Endothelial cell of umbilical vein (primary cell): Measurements from ENCODE around the gene WWC1.

Experiments
- EZH2 ChIP-seq: IDR thresholded peaks from 2 replicates; pipeline ENCODE4 v1.6.1; 2012; ENCODE audit warnings: borderline replicate concordance, low read depth, mild to moderate bottlenecking, moderate library complexity, low read length, inconsistent platforms; ENCODE audit not compliant: severe bottlenecking
- POLR2A ChIP-seq: IDR thresholded peaks from 2 replicates; pipeline ENCODE4 v1.6.1; 2012; ENCODE audit warnings: low read depth, mild to moderate bottlenecking, control low read depth, low read length
- TF ChIP-seq, protein P1 (sequence below), 2 donors: IDR thresholded peaks; 1 replicate in 1 of 2; 2 replicates in 1 of 2; pipeline ENCODE4 v1.5.1; 2011; ENCODE audit warnings: low read length in 2 of 2, mild to moderate bottlenecking in 2 of 2, moderate library complexity in 2 of 2, control low read depth in 1 of 2, inconsistent platforms in 1 of 2, low read depth in 1 of 2; ENCODE audit not compliant: insufficient read depth in 1 of 2; ENCODE audit errors: extremely low read depth in 1 of 2
- TF ChIP-seq, protein P2 (sequence below): IDR thresholded peaks from 2 replicates; pipeline ENCODE4 v1.6.1; 2011; ENCODE audit not compliant: insufficient read depth, insufficient read length

GRCh38 chr5:168317521-168318147 lies 26.2 kb downstream of the WWC1 start:
- TF ChIP-seq, protein P1, sequence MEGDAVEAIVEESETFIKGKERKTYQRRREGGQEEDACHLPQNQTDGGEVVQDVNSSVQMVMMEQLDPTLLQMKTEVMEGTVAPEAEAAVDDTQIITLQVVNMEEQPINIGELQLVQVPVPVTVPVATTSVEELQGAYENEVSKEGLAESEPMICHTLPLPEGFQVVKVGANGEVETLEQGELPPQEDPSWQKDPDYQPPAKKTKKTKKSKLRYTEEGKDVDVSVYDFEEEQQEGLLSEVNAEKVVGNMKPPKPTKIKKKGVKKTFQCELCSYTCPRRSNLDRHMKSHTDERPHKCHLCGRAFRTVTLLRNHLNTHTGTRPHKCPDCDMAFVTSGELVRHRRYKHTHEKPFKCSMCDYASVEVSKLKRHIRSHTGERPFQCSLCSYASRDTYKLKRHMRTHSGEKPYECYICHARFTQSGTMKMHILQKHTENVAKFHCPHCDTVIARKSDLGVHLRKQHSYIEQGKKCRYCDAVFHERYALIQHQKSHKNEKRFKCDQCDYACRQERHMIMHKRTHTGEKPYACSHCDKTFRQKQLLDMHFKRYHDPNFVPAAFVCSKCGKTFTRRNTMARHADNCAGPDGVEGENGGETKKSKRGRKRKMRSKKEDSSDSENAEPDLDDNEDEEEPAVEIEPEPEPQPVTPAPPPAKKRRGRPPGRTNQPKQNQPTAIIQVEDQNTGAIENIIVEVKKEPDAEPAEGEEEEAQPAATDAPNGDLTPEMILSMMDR (IDR thresholded peaks at IDR 0.05; ENCODE audit: extremely low read depth in 1 of 2, insufficient read depth in 1 of 2, low read depth in 1 of 2, low read length in 2 of 2) = no peak
- TF ChIP-seq POLR2A (no peak), EZH2 (no peak)
- TF ChIP-seq, protein P2, sequence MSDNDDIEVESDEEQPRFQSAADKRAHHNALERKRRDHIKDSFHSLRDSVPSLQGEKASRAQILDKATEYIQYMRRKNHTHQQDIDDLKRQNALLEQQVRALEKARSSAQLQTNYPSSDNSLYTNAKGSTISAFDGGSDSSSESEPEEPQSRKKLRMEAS = no peak
